ENCODE results near the gene SLC66A2.
A peak's percentile ranks its signal among the peaks of the same experiment; 100 is the strongest.

Gene SLC66A2

GRCh38 chr18:79921984-79922965 lies 29.2 kb downstream of the SLC66A2 start:
- no peak for DNase-seq (ENCODE audit: extremely low read depth in 1 of 2, low read depth in 1 of 2)

DNA sequence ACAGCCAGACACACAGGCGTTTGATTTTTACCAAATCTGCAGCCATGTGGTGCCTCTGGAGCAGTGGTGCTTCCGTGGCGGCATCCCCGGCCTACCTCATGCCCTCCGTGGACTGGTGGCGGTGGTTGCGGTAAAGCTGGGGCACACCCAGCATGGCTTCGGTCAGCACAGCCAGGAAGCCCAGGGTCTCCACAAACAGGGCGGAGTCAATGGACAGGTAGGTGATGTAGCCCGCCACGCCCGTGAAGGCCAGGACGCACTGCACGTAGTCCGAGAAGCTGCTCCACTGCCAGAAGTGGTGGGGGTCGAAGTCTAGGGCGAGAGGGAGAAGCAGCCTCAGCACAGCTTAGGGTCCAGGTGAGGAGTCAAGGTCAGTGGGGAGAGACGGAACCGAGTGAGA lies 32.4 kb downstream of the SLC66A2 start:
- DNase-seq (ENCODE audit: extremely low read depth in 1 of 2, low read depth in 1 of 2): no peak

- no peak for DNase-seq (ENCODE audit: extremely low read depth in 1 of 2, low read depth in 1 of 2)
These were observed 32.8 kb downstream of the SLC66A2 start for GRCh38 chr18:79918615-79919011.

- no peak for DNase-seq (ENCODE audit: extremely low read depth in 1 of 2, low read depth in 1 of 2)
These were observed 33.4 kb downstream of the SLC66A2 start for GRCh38 chr18:79917853-79918614.

DNA sequence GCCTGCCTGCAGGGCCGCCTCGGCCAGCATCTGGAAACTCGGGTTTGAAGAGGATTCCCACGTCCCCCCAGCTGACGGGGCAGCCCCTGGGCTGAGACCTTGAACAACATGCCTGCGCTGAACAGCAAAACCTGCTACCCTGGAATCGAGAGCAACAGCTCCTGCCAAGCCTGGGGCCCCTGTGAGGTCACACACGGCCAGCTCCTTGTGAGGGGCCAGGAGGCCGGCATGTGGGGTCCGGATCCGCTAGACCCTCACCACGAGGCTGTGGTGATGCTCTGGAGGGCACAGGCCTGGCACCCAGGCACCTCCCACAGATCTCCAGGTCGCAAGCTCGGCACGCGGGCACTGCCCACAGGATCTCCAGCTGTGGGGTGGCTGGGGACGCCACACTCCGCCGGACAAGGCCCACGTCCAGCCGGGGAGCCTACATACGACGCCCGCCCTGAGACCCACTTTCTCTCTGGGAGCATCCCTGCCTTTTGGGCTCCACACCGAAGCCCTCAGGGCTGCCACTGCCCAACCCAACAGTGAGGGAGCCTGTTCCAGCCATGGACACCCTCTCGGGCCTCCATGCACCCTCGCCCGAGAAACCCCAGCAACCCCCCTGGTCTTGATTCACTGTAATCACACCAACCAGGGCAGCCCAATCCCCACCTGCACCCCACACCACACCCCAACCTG lies 34.1 kb downstream of the SLC66A2 start:
- DNase-seq (ENCODE audit: extremely low read depth in 1 of 2, low read depth in 1 of 2): no peak

DNA sequence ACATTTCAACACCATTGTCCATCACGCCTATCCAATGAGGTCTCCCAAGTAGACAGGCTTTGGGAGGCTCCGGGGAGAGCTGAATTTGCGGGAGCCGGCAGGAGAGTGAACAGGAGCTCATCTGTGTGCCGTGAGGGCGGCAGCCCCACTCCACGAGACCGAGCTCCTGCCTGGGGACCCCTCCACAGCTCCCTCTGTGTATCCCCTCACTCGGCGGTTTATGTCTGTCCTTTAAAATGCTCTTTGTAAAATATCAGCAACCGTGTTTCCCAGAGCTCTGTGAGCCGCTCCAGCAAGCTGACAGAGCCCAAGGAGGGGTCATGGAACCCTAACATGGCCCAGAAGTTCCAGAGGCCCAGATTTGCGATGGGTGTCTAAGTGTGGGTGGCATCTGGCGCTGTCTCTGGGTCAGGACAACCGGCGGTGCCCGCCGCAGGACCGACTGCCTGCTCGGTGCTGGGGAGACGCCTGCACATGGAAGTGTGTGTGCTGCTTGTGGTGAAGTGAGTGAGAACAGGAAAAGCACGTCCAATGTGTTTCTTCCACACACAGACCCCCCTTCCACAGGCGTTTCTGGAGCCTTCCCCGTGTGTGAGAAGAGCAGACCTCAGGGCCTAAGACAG lies 34.8 kb downstream of the SLC66A2 start:
- no peak for DNase-seq (ENCODE audit: extremely low read depth in 1 of 2, low read depth in 1 of 2)

- DNase-seq (ENCODE audit: extremely low read depth in 1 of 2, low read depth in 1 of 2): no peak
These were observed 35.3 kb downstream of the SLC66A2 start for GRCh38 chr18:79916128-79916494.

DNA sequence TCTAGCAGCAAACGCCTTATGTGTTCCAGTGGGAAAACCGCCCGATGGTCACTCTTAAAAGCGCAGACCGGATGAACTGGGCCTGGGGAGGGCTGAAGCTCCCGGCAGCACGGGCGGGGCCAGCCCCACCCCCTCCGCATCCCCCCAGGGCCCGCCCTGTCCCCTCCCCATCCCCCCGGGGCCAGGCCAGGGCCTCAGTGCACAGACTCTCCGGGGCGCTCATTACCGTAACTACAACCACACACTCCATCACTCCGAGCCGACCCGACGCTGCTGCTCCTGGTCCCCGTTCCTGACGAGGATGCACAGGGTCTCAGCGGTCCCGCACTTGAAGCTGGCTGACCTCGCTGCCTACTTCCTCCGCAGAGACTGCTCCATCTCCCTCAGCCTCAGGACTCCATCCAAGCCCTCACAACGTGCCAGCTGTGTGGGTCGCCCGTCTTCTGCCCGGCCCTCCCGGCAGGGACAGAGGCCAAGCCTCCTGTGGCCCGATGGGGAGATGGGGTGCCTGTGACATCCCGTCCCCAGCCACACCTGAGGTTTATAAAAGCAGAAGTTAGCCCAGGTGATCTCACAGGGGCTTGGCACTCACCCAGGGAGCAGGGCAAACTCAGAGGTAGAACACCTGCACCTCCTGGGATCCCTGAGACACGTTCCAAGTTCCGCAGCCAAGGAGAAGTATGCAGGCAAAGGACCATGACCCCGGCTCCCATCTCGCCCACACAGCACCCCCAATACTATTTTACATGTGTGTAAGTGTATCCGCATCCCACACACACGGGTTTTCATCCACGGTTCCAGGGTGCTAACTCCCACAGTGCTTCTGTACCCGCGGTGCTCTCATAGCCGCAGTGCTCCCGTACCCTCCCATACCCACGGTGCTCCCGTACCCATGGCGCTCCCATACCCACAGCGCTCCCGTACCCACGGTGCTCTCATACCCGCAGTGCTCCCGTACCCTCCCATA lies 36.0 kb downstream of the SLC66A2 start:
- DNase-seq (ENCODE audit: extremely low read depth in 1 of 2, low read depth in 1 of 2): no peak

DNA sequence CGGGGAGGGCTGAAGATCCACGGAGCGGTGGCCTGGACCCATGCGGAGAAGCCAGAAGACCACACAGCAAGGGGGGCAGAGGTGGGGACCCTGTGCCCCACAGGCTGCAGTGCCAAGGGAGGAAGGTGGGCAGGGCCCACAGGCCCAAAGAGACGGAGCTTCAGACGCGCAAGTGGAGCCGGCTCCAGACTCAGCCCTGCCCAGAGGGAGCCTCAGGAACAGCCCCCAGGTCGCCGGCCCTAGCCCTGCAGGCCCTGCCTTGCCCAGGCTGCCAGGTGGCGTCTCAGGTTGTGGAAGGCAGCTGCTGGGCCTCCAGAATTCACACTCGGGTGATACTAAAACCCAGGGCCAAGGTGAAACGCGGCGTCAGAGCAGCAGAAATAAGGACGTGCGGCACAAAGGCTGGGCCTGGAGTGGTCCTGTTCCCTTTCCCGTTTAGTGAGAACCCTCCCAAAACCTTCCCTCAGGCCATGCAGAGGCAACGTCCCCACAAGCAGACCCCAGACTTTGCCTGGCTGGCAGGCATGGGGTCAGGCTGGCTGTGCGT lies 36.8 kb downstream of the SLC66A2 start:
- no peak for DNase-seq (ENCODE audit: extremely low read depth in 1 of 2, low read depth in 1 of 2)

- no peak for DNase-seq (ENCODE audit: extremely low read depth in 1 of 2, low read depth in 1 of 2)
These were observed 38.2 kb downstream of the SLC66A2 start for GRCh38 chr18:79912994-79913831.

- DNase-seq (ENCODE audit: extremely low read depth in 1 of 2, low read depth in 1 of 2): peak in 1 of 2 donors; percentile 47
These were observed 39.0 kb downstream of the SLC66A2 start for GRCh38 chr18:79912409-79912991.

DNA sequence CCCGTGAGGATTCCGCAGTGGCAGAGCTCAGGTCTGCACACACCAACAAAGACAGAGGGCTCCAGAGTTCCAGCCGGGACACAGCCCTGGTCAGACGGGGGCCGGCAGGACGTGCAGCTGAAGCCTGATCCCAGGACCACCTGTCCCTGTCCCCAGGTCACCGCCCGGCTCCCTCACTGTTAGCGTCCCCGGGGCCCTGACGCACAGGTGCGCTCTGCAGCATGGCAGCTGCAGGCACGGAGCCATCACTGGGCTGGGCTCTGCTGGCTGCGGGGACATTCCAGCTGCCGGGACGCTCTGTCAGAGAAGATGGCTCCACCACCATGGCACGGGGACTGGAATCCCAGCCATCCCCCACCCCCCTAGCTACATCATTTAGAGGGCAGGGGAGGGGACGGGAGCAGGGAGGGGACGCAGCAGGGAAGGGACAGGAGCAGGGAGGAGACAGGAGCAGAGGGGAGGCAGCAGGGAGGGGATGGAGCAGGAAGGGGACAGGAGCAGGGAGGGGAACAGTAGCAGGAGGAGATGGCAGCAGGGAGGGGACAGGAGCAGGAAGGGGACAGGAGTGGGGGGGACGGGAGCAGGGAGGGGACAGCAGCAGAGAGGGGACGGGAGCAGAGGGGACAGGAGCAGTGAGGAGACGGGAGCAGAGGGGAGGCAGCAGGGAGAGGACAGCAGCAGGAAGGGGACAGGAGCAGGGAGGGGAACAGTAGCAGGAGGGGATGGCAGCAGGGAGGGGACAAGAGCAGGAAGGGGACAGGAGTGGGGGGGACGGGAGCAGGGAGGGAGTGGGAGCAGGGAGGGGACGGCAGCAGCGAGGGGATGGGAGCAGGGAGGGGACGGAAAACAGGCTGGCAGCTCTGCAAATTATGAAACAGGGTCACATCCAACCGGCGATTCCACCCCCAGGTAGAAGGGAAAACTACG lies 39.8 kb downstream of the SLC66A2 start:
- DNase-seq (ENCODE audit: extremely low read depth in 1 of 2, low read depth in 1 of 2): no peak

DNA sequence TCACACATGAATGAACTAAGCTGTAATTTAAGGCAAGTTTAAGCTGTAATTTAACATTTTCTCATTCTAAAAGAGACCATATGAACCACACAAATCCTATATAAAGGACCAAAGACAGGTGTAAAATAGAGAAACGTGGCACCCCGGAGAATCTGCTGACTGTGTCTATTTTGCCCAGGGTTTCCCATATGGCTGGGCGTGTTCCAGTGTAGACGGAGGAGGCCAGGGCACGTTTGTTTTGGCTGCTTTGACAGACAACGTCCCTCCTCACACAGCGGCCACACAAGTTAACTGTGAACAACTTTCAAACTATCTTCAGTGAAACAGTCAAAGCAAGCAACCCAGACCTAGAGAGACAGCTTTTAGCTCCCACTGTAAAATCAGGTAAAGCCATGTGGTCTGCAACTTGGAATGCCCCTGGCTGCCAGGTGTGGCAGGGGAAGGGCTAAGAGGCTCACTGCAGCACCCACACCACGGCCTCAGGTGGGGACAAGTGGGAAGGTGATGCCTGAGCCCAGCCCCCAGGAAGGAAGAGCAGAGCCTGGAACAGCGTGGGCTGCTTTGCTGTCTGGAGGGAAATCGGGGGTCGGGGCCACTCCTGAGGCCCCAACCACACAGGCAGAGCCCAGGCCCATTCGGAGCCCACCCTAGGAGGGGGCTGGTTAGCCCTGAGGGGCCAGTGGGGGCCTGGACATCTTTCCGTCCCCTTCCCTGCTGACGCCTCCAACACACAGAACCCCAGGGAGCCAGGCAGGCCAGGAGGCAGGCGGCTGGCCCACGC lies 40.7 kb downstream of the SLC66A2 start:
- no peak for DNase-seq (ENCODE audit: extremely low read depth in 1 of 2, low read depth in 1 of 2)

DNA sequence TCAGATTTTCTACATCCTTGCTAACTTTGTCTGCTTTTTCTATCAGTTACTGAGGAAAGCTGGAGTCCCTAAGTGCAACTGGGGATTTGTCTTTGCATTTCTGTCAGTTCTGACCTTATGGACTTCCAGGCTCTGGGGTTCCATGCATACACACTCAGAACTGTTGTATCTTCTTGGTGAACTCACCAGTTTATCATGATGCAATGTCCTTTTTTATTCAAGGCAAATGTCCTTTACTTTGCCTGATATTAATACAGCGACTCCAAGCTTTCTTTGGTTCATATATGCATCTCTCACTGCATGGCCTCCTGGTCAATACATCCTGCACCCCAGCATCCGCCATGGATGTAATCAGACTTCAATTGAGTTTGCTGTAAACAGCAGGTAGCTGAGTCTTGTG lies 44.7 kb downstream of the SLC66A2 start:
- DNase-seq (ENCODE audit: extremely low read depth in 1 of 2, low read depth in 1 of 2): no peak

GRCh38 chr18:79905993-79906392 lies 45.5 kb downstream of the SLC66A2 start:
- DNase-seq (ENCODE audit: extremely low read depth in 1 of 2, low read depth in 1 of 2): no peak

- DNase-seq (ENCODE audit: extremely low read depth in 1 of 2, low read depth in 1 of 2): no peak
These were observed 46.0 kb downstream of the SLC66A2 start for GRCh38 chr18:79905389-79905911.

Data from stimulated activated CD8-positive, alpha-beta memory T cell treated with anti-CD3 and anti-CD28 coated beads, Interleukin-7, amount 100 ng/mL, for 48 hours (primary cell).